Mesodermal cell (in vitro differentiated cells): ENCODE measurements around the gene HSD3B2.

ENCODE experiments used
- H3K27ac ChIP-seq: 2 replicates; pipeline ENCODE4 v1.7.0; 2013; ENCODE audit warnings: mild to moderate bottlenecking, low read depth, low read length, moderate library complexity; ENCODE audit not compliant: severe bottlenecking
- H3K36me3 ChIP-seq: 2 replicates; pipeline ENCODE4 v1.7.1; 2013; ENCODE audit warnings: mild to moderate bottlenecking, low read length, moderate library complexity; ENCODE audit not compliant: control insufficient read depth, insufficient read depth
- H3K4me1 ChIP-seq: one replicate; pipeline ENCODE4 v1.7.1; 2013; ENCODE audit warnings: mild to moderate bottlenecking, low read length; ENCODE audit not compliant: insufficient read depth, control insufficient read depth, poor library complexity, severe bottlenecking
- H3K4me3 ChIP-seq: 2 replicates; pipeline ENCODE4 v1.7.0; 2013; ENCODE audit warnings: low read length, control low read depth, mild to moderate bottlenecking; ENCODE audit not compliant: insufficient read depth, poor library complexity, severe bottlenecking; ENCODE audit errors: extremely low read depth
- H3K9me3 ChIP-seq: 2 replicates; pipeline ENCODE4 v1.7.1; 2013; ENCODE audit warnings: mild to moderate bottlenecking, low read length, moderate library complexity; ENCODE audit not compliant: control insufficient read depth
- WGBS, 2 experiments: methylation state at CpG; one replicate each; pipeline ENCODE4 v1.1.5; 2013; ENCODE audit warnings: missing lambda C conversion rate in 2 of 2; ENCODE audit not compliant: insufficient coverage in 2 of 2; 5-methylcytosine and 5-hydroxymethylcytosine counted together

Gene HSD3B2

DNA sequence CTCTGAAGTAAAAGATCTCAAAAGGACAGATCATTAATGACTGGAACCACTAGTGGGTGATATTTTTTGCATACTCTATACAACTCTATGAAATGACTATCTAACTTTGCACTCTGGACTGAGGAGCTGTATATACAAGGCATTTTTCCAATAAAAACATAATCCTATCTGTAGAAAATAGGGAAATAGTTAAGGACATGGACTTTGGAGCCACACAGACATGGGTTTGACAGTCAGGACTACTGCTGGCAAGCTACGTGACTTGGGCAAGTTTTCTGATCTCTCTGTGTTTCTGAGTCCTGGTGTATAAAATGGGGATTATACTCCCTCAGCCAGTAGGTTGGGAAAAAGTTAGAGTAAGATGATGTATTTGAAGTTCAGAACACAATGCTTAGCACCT, 20.9 kb upstream of the HSD3B2 start:
- Histone ChIP-seq H3K9me3 (no peaks in the 10 kb centered on the region), H3K36me3 (no peaks in the 10 kb centered on the region), H3K4me3 (no peak overlapping the region), H3K27ac (no peak overlapping the region), H3K4me1 (no peaks in the 10 kb centered on the region)
- 100% methylated on average over 1 of the region's 1 CpG; no CpG with 5 or more reads in 1 of the 2 experiments for WGBS, 2 experiments

DNA sequence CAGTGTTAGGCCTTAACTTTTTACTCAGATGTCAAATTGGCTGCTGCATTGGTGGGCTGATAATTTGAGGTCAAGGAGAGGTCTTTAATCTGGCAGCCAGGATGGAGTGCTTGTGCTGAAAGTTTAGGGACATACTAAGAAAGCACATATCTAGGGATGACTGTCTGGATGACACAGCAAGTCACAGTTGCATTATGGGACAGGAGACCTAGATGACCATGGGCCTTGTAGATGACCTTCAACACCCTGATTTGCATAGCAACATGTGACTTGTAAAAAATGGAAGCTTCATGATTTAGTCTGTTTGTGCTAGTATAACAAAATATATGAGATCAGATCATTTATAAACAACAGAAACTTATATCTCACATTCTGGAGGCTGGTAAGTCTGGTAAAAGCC, 18.0 kb upstream of the HSD3B2 start:
- Histone ChIP-seq H3K4me1 (no peaks in the 10 kb centered on the region), H3K4me3 (no peak overlapping the region), H3K27ac (no peak overlapping the region), H3K9me3 (no peaks in the 10 kb centered on the region), H3K36me3 (no peaks in the 10 kb centered on the region)

DNA sequence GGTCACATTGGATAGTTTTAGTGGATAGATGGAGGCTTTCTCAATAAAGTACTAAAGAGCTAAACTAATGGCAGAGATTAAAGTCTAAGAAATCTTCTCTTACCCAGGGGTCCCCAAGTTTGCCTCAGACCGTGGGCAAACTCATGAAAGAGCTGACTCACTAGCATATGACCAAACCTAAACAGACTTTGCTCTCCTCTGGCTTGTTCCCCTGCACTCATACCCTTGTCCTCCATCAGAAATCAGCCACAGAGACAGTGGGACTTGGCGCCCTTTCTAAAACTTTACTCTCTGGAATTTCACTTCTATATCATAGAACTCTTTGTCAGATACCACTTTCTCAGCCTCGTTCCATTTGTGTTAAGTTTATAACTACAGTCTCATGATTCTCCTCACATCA, 17.0 kb upstream of the HSD3B2 start:
- WGBS, 2 experiments: 71 to 92% methylated on average over 2 of the region's 3 CpGs
- no peaks in the 10 kb centered on the region for H3K9me3 ChIP-seq
- H3K27ac ChIP-seq: no peak overlapping the region
- no peak overlapping the region for H3K4me3 ChIP-seq
- no peaks in the 10 kb centered on the region for H3K4me1 ChIP-seq
- no peaks in the 10 kb centered on the region for H3K36me3 ChIP-seq

DNA sequence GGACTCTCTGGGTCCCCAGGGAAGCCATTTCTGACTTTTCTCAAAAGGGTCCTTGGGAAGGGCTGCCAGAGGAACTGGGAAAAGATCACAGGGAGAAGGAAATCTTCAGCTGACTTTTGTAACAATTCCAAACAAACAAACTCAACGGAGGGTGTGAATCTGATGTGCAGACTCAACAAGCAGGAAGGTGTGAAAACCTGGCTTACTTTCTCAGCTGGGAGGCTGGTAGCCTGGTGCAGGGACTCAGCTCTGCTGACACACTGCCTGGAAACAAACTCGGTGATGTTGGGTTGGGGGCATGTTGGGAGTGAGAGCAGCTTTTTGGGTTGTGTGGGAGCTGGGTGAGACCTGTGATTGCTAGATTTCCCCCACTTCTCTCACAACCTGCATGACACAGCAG, 10.2 kb upstream of the HSD3B2 start:
- peaks cover 6% of the 10 kb centered on the region for H3K9me3 ChIP-seq
- WGBS, 2 experiments: 57% methylated on average over 1 of the region's 2 CpGs; no CpG with 5 or more reads in 1 of the 2 experiments
- H3K4me1 ChIP-seq: no peaks in the 10 kb centered on the region
- no peak overlapping the region for H3K27ac ChIP-seq
- H3K4me3 ChIP-seq: no peak overlapping the region
- no peaks in the 10 kb centered on the region for H3K36me3 ChIP-seq

DNA sequence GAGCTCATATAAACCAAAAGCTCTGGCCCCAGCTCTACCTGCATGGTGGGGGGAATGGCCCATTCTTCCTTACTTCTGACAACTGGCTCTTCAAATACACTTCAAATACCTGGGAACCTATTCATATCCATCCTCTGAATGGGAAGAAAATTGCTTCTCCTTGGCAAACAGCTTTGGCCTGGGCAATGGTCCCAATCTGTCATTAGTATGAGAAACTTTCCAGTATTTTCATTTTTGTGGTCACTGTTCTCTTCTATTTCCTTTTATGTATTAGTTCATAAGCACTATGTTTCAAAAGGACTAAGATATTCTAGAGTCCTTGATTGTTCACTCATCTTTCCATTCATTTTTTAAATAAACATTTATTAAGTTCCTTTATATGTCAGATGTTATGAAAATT, 5.2 kb upstream of the HSD3B2 start:
- Histone ChIP-seq H3K9me3 (peaks cover 6% of the 10 kb centered on the region), H3K36me3 (no peaks in the 10 kb centered on the region), H3K4me1 (no peaks in the 10 kb centered on the region), H3K27ac (no peak overlapping the region), H3K4me3 (no peak overlapping the region)

DNA sequence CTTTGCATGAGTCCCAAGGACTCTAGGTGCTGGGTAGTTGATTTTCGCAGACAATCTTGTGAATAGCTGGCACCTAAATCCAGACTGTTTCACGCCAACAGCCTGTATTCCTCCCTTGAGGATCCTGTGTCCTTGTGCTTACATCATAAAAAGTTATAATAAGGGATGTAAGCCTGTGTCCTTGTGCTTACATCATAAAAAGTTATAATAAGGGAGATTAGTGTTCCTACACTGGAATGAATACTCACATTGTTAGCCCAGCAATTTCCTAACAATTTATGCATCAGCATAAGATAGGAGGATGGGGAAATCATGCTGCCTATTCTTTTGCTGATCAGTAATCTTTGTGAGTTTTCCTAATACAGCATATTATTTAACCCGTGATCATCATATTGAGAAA, 4.0 kb upstream of the HSD3B2 start:
- H3K4me3 ChIP-seq: no peak overlapping the region
- no peaks in the 10 kb centered on the region for H3K36me3 ChIP-seq
- peaks cover 6% of the 10 kb centered on the region for H3K9me3 ChIP-seq
- 93% methylated on average over 3 of the region's 3 CpGs; no CpG with 5 or more reads in 1 of the 2 experiments for WGBS, 2 experiments
- no peaks in the 10 kb centered on the region for H3K4me1 ChIP-seq
- H3K27ac ChIP-seq: no peak overlapping the region

DNA sequence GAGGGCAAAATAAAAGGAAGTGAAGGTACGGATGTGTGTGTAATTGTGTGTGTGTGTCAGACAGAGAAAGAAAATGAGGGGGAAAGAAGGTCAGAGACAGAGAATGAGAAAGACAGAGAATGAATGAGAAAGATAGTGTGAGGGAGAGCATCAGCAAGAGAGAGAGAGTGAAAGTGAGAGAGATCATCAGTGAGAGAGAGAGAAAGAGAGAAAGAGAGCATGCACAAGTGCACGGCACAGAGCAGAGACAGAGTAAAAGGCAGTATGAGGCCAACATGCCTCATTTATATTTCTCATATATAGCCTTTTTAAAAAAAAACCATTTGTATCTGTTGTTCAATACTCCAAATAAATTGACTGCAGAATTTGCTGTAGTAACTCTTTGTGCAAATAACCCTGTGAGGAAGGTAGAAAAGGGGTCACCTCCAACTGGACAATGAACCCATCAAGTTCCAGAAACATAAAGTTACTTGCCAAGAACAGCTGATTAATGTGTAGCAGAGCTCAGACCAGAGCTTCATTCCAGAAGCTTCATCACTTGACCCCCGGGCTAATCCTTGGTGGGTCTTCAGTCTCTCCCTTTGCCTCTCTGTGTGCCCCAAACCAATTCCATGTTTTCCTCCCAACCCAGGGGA, 1.2 kb downstream of the HSD3B2 start:
- H3K4me3 ChIP-seq: no peak overlapping the region
- no peaks in the 10 kb centered on the region for H3K36me3 ChIP-seq
- H3K27ac ChIP-seq: no peak overlapping the region
- H3K4me1 ChIP-seq: no peaks in the 10 kb centered on the region
- no peaks in the 10 kb centered on the region for H3K9me3 ChIP-seq
- WGBS, 2 experiments: 92 to 100% methylated on average over 1 to 2 of the region's 3 CpGs

DNA sequence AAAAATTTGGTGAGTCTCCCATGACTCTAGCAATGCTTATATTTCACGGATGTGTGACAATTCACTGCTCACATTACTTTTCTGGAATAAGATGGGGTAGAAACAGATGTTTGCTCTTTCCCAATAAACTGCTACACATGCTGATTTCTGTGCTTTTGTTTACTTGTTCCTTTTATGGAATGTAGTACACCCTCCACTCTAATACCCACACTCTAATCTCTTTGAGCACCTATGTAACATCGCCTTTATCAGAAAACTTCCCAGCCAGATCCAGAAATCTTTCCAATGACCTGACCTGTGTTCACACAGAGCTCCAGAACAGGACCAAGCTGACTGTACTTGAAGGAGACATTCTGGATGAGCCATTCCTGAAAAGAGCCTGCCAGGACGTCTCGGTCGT, 4.2 kb downstream of the HSD3B2 start:
- 96 to 100% methylated on average over 4 of the region's 5 CpGs for WGBS, 2 experiments
- no peaks in the 10 kb centered on the region for H3K36me3 ChIP-seq
- no peaks in the 10 kb centered on the region for H3K4me1 ChIP-seq
- H3K4me3 ChIP-seq: no peak overlapping the region
- no peak overlapping the region for H3K27ac ChIP-seq
- H3K9me3 ChIP-seq: no peaks in the 10 kb centered on the region

DNA sequence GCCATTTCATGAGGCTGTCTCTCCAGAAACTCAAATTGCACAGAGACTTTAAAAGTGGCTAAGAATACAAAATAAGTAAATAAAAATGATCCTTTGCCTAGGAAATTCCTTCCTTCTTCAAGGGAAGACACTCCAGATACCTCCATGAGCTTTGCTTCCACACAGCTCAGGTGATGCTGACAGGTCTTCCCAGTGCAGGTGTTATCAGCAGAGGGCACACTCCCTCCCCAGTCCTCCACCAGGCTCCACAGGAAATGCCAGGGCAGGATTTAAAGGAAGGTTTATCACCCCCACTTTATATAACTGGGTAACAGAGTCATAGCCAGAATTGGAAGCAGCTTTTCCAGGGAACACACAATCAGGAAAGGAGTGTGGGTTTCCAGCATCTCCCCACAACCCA, 5.7 kb downstream of the HSD3B2 start:
- no peak overlapping the region for H3K27ac ChIP-seq
- no peaks in the 10 kb centered on the region for H3K4me1 ChIP-seq
- no peak overlapping the region for H3K4me3 ChIP-seq
- no peaks in the 10 kb centered on the region for H3K36me3 ChIP-seq
- H3K9me3 ChIP-seq: no peaks in the 10 kb centered on the region

DNA sequence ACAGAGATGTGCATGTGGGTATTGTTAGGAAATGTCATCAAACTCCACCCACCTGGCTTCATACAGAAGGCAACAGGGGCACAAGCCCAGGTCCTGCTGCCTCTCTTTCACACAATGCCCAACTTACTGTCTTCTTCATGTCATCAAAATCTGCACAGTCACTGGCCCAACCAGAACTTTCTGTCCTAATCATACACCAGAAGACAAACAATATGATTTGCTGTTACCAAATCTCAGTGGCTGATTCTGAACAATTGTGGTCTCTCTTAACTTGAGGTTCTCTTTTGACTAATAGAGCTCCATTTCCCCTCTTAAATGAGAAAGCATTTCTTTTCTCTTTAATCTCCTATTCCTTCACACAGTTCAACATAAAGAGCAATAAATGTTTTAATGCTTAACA, 7.7 kb downstream of the HSD3B2 start:
- Histone ChIP-seq H3K4me1 (no peaks in the 10 kb centered on the region), H3K9me3 (no peaks in the 10 kb centered on the region), H3K36me3 (no peaks in the 10 kb centered on the region), H3K4me3 (no peak overlapping the region), H3K27ac (no peak overlapping the region)

DNA sequence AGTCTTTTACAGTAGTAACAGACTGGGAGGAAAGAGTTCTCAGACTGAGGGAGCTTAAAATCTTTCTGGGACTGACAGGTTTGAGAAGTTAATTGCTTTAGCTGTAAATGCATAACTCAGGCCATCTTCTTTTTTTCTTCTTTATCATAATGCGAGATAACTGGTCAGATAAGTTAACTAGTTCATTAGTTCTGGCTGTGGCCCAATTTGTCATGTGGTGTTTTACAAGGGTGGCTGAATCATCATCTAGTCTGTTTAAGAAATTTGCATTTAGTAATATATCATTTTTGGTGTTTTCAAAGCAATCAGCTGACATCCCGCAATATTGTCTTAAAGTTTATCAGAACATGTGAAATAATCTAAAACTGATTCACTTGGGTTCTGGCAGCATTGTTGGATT, 14.0 kb downstream of the HSD3B2 start:
- H3K36me3 ChIP-seq: no peaks in the 10 kb centered on the region
- no peak overlapping the region for H3K4me3 ChIP-seq
- 100% methylated on average over 1 of the region's 2 CpGs; no CpG with 5 or more reads in 1 of the 2 experiments for WGBS, 2 experiments
- H3K27ac ChIP-seq: no peak overlapping the region
- no peaks in the 10 kb centered on the region for H3K9me3 ChIP-seq
- no peaks in the 10 kb centered on the region for H3K4me1 ChIP-seq

DNA sequence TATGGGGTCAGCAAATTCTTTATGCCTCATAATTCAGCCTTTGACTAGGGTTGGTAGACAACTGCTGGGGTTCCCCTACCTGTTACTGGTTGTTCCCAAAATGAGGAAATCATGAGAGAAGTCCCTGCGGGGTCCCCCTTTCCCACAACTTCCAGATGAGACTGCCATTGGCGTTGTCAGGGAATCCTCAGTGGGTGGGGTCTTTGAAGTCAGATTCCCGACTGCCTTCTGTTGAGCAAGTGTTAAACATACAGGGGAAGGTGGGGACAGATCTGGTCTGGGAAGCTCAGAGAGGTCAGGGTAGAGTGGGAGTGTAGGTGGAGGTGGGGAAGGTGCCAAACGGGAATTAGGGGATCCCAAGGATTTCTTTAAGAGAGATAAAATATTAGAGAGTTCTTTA, 14.7 kb downstream of the HSD3B2 start:
- 74 to 90% methylated on average over 2 to 3 of the region's 4 CpGs for WGBS, 2 experiments
- no peaks in the 10 kb centered on the region for H3K9me3 ChIP-seq
- H3K36me3 ChIP-seq: no peaks in the 10 kb centered on the region
- H3K27ac ChIP-seq: no peak overlapping the region
- no peaks in the 10 kb centered on the region for H3K4me1 ChIP-seq
- no peak overlapping the region for H3K4me3 ChIP-seq
